Measurements from ENCODE around the gene MALAT1. TPM values are rescaled to one million over a fixed set of nuclear protein-coding genes. Genes with fewer than 3 reads are reported as not detected.
"Not testable (repeated sequence)": the region's sequence is repeated elsewhere in the genome, so short reads cannot be mapped to it uniquely, and the experiment has no call there.

The MALAT1 gene
- total RNA-seq, 1 donor from 2014 or later, result 5,573 TPM

GRCh38 chr11:65505466-65506289 lies 6.8 kb downstream of the MALAT1 start:
- ATAC-seq (ENCODE audit: poor library complexity) (no peak), DNase-seq (no peak)
- intact Hi-C loops (cut with DNase I), result loop anchor here (5.0 kb wide), 1 partner anchor 33 kb away; no protein-coding TSS in a partner anchor

GRCh38 chr11:65506290-65506771 lies 7.5 kb downstream of the MALAT1 start:
- intact Hi-C loops (cut with DNase I), result loop anchor here (5.0 kb wide), 1 partner anchor 34 kb away; no protein-coding TSS in a partner anchor
- ATAC-seq (ENCODE audit: poor library complexity) (no peak), DNase-seq (no peak)

DNA sequence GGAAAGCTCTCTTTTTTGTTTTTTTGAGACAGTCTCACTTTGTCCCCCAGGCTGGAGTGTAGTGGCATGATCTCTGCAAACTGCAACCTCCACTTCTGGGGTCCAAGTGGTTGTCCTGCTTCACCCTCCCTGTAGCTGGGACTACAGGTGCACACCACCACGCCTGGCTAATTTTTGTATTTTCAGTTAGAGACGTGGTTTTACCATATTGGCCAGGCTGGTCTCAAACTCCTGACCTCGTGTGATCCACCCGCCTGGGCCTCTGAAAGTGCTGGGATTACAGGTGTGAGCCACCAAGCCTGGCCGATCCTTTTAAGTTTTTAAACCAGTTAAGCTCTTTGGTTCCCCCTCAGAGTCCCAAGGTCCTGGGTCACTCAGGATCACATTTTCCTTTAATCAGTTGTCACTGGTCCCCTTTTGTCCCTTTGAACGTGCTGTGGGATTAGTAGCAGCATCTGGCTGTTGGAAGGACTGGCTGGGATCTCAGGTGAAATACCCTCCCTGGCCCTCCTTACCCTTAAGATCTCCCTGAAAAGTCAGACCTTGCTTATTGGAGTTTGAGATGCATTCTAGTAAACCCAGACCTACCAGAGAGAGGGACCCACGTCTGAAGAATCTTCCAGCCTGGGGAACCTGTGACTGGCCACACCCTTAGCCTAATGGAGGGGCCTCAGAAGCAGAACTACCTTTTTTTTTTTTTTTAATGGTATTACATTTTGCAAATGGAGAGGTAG lies 8.1 kb downstream of the MALAT1 start:
- ATAC-seq (ENCODE audit: poor library complexity) (peak; percentile 33), DNase-seq (no peak)
- intact Hi-C loops (cut with DNase I), result loop anchor here (5.0 kb wide), 1 partner anchor 35 kb away; no protein-coding TSS in a partner anchor

DNA sequence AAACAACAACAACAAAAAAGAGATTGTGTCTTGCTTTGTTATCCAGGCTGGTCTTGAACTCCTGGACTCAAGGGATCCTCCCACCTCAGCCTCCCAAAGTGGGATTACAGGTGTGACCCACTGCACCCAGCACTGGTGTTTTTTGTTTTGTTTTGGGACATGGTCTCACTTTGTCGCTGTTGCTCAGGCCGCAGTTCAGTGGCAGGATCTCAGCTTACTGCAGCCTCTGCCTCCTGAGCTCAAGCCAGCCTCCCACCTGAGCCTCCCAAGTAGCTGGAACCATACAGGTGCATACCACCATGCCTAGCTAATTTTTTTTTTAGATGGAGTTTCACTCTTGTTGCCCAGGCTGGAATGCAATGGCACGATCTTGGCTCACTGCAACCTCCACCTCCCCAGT lies 13.5 kb downstream of the MALAT1 start:
- intact Hi-C loops (cut with DNase I), result loop anchor here (5.0 kb wide), 1 partner anchor 130 kb away; the partner anchor contains the start of gene SLC25A45
- not testable (repeated sequence) for DNase-seq

DNA sequence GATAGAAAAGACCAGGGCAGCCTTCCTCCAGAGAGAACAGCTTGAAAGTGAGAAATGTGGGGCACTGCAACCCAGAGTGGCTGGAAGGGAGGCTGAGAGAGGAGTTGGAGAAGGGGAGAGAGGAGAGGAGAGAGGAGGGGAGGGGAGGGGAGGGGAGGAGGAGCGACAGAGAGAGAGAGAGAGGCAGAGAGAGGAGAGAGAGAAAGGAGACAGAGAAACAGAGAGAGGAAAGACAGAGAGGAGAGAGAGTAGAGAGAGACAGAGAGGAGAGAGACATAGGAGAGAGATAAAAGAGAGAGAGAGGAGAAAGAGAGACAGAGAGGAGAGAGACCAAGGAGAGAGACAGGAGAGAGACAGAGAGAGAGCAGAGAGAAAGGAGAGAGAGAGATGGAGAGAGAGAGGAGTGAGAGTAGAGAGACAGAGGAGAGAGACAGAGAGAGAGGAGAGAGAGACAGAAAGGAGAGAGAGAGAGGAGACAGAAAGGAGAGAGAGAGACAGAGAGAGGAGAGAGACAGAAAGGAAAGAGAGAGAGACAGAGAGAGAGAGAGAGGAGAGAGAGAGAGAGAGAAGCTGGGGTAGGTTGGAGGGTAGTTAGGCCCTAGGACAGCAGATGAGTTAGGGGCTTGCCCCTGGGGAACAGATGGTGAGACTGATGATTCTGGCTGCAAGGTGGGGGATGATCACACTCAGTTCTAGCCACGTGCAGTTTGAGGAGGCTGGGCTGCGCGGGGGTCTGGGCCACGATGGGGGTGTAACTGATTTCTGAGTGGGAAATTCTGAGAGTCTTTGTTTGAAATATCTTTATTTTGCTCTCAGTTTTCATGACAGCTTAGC lies 17.5 kb downstream of the MALAT1 start:
- DNase-seq, result no peak
- intact Hi-C loops (cut with DNase I), result no loop called here
- no peak for ATAC-seq (ENCODE audit: poor library complexity)

More for the DNA sequence above, 13.5 kb downstream of the MALAT1 start:
- not testable (repeated sequence) for ATAC-seq (ENCODE audit: poor library complexity)

DNA sequence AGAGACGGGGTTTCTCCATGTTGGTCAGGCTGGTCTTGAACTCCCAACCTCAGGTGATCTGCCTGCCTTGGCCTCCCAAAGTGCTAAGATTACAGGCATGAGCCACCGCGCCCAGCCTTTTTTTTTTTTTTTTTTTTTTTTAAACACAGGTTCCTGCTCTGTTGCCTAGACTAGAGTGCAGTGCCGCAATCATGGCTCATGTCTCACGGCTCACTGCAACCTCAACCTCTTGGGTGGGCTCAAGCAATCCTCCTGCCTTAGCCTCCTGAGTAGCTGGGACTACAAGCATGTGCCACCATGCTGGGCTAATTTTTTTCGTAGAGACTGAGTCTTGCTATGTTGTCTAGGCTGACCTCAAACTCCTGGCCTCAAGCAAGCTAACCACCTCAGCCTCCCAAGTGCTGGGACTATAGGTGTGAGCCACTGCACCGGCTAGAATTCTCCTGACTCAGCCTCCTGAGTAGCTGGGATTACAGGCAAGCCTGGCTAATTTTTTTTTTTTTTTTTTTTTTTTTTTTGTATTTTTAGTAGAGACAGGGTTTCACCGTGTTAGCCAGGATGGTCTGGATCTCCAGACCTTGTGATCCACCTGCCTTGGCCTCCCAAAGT lies 20.2 kb downstream of the MALAT1 start:
- intact Hi-C loops (cut with DNase I); ATAC-seq (ENCODE audit: poor library complexity): not testable (repeated sequence)
- peak; percentile 3 for DNase-seq

- ATAC-seq (ENCODE audit: poor library complexity); intact Hi-C loops (cut with DNase I): not testable (repeated sequence)
Measured at GRCh38 chr11:65521777-65522521, 23.1 kb downstream of the MALAT1 start.

GRCh38 chr11:65522718-65523630 lies 24.1 kb downstream of the MALAT1 start:
- ATAC-seq (ENCODE audit: poor library complexity); intact Hi-C loops (cut with DNase I): not testable (repeated sequence)
- peak; percentile 39 for DNase-seq

More at GRCh38 chr11:65521777-65522521, 23.1 kb downstream of the MALAT1 start:
- peak; percentile 30 for DNase-seq

DNA sequence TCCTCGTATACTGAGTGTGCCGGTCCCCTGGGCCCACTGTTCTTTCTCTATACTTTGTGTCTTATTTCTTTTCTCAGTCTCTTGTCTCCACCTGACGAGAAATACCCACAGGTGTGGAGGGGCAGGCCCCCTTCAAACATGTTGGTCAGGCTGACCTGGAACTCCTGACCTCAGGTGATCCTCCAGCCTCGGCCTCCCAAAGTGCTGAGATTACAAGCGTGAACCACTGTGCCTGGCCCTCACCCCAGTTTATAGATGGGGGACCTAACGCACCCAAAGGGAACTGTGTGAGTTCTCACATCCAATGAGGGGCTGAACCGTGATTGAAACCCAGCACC lies 24.8 kb downstream of the MALAT1 start:
- DNase-seq, result peak; percentile 39
- intact Hi-C loops (cut with DNase I); ATAC-seq (ENCODE audit: poor library complexity): not testable (repeated sequence)

DNA sequence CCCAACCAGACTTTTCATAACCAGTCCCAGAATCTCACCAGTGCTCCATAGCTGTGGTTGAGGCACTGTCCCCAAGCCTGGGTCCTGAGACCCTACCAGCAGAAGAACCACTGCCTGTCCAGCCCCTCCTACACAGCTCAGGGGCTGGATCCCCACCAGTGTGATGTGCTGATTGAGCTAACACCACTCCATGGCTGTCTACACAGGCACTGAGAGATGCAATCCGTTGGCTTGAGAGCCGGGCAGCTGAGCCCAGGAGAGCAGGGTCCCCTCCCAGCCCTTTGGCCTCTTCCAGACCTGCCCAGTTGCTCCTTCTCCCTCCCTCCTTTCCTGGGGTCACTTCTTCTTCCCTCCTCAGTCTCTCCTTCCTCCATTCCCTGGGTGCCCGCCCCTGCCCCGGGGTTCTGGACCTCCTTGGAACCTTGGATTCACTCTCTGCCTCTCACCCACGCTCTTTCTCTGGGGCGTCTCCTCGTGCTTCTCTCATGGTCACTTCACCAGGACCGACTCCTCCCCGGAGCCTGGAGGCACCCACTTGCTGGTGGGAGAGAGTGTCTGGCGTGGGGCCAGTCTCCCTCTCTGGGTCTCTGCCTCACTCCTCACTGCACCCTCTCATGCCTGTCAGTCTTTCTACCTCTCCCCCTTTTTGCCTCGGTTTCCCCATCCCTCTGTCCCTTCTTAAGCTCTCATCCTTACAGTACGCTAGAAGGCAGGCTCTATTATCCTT lies 25.3 kb downstream of the MALAT1 start:
- DNase-seq (peak; percentile 72), ATAC-seq (ENCODE audit: poor library complexity) (peak; percentile 14)
- intact Hi-C loops (cut with DNase I), result no loop called here

- intact Hi-C loops (cut with DNase I), result no loop called here
- ATAC-seq (ENCODE audit: poor library complexity) (peak; percentile 95), DNase-seq (peak; percentile 87)
Measured at GRCh38 chr11:65524741-65525545, 26.1 kb downstream of the MALAT1 start, which contains the start of gene SCYL1. TSS of gene SCYL1 (plus strand) at chr11:65525083. CDS start at chr11:65525154, 71 bp downstream.

DNA sequence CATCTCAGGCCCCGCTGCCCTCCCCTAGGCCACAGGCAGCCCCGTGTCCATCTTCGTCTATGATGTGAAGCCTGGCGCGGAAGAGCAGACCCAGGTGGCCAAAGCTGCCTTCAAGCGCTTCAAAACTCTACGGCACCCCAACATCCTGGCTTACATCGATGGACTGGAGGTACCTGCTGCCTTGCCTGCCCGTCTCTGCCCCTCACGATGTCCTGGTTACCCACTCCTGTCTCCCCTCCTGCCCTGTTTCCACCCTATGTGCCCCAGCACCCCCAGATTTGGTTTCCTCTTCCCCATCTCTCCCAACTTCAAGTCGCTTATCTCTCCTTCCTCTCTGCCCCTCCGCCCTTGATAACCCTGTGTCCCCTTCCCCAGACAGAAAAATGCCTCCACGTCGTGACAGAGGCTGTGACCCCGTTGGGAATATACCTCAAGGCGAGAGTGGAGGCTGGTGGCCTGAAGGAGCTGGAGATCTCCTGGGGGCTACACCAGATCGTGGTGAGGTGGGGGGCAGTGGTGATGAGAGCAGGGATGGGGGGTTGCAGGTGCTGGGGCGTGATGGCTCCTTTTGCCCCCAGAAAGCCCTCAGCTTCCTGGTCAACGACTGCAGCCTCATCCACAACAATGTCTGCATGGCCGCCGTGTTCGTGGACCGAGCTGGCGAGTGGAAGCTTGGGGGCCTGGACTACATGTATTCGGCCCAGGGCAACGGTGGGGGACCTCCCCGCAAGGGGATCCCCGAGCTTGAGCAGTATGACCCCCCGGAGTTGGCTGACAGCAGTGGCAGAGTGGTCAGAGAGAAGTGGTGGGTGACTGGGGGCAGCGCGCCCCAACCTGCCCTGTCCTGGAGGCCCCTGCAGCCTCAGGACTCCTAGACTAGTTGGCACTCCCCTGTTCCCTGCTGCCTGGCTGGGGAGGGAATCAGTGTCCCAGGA lies 27.0 kb downstream of the MALAT1 start:
- DNase-seq, result peak; percentile 42
- no peak for ATAC-seq (ENCODE audit: poor library complexity)
- intact Hi-C loops (cut with DNase I), result no loop called here

DNA sequence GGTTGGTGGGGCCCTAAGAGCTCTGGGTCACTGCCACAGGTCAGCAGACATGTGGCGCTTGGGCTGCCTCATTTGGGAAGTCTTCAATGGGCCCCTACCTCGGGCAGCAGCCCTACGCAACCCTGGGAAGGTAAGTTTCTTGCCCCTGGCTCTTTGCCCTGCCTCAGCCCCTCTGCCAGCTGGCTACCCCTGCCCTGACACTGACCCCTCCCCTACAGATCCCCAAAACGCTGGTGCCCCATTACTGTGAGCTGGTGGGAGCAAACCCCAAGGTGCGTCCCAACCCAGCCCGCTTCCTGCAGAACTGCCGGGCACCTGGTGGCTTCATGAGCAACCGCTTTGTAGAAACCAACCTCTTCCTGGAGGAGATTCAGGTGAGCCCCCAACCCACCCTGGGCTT lies 27.9 kb downstream of the MALAT1 start:
- peak; percentile 26 for DNase-seq
- intact Hi-C loops (cut with DNase I), result no loop called here
- ATAC-seq (ENCODE audit: poor library complexity), result no peak

GRCh38 chr11:65528819-65529350 lies 30.0 kb downstream of the MALAT1 start:
- intact Hi-C loops (cut with DNase I), result no loop called here
- DNase-seq, result no peak
- no peak for ATAC-seq (ENCODE audit: poor library complexity)

Data from Right ventricle myocardium superior (tissue), 1 donor.